Measurements from ENCODE around the gene ADAMTS13.

The ADAMTS13 gene

DNA sequence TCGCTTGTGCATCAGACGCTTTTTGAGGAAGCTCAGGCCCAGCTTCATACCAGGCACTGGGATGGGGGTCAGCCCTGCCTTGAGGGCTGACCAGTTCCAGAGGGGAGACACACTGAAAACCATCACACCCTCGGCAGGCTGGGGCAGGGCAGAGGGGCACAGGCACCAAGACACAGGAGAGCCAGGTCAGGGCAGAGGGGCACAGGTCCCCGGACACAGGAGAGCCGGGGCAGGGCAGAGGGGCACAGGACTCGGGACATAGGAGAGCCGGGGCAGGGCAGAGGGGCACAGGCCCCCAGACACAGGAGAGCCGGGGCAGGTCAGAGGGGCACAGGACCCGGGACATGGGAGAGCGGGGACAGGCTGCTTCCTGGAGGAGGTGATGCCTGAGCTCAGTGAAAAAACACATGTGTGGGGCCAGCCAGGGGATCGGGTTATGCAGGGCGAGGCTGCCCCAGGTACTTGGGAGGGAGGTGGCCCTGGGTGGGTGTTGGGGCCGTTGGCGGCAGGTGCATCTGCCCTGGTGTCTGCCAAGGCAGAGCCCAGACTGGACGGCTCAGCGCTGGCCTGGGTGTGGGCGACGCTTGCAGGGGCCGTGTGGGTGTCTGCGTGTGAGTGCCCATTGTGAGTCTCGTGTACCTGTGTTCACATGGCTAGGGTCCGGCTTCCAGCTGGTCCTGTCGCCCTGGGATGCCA lies 71.8 kb downstream of the ADAMTS13 start:
- TF ChIP-seq CTCF (IDR thresholded peaks at IDR 0.05), result no peak

- no peak for TF ChIP-seq CTCF (IDR thresholded peaks at IDR 0.05)
Measured at GRCh38 chr9:133494636-133495326, 72.6 kb downstream of the ADAMTS13 start.

DNA sequence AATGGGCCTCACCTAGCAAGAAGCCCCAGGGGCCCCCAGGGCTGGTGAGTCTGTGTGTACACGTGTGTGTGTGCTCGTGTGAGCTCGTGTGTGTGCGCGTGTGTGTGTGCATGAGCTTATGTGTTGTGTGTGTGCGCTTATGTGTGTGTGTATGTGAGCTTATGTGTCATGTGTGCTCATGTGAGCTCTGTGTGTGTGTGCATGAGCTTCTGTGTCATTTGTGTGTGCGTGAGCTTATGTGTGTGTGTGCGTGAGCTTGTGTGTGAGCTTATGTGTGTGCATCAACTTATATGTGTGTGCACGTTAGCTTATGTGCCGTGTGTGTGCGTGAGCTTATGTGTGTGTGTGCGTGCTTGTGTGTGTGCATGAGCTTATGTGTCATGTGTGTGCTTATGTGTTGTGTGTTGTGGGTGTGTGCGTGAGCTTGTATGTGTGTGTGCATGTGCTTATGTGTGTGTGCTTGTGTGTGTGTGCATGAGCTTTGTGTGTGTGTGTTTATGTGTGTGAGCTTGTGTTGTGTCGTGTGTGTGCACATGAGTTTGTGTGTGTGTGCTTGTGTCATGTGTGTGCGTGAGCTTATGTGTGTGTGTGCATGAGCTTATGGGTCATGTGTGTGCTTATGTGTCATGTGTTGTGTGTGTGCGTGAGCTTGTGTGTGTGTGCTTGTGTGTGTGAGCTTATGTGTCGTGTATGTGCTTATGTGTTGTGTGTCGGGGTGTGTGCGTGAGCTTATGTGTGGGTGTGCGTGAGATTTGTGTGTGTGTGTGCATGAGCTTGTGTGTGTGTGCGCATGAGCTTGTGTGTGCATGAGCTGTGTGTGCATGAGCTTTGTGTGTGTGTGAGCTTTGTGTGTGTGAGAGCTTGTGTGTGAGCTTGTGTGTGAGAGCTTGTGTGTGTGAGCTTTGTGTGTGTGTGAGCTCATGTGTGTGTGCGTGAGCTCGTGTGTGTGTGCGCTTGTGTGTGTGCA lies 73.4 kb downstream of the ADAMTS13 start:
- TF ChIP-seq CTCF (IDR thresholded peaks at IDR 0.05), result no peak

- no peak for TF ChIP-seq CTCF (IDR thresholded peaks at IDR 0.05)
Measured at GRCh38 chr9:133496861-133497842, 75.0 kb downstream of the ADAMTS13 start.

DNA sequence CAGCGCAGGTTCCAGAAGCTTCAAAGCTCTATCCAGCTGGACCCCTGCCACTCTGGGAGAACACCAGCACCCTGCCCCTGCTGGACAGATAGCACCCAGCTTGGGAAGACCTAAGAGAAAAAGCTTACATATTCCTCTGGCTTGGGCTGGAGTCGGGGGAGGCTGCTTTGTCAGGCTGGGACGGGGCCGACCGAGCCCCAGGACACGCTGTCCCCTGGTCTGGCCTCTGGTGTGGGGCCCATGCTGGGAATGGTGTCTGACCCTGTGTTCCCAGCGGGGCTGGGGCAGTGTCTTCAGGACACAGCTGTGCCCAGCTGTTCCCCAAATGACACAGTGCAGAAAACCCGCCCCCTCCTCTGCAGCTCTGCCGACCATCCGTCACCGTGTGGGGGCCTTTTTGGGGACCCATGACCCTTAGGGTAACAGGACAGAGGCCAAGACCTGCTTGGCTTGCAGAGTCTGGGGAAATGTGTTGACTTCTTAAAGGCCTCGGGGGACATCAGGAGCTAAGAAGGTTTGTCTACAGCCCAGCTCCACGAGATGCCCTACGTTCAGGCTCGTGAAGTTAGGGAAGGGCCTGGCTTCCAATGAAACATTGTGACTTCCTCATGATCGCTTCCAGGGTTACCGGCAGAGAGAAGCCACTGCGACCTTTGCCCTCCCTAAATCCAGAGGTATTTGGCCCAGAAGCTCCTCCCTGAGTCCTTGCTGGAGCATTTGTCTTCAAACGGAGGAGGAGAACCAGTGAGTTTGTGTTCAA lies 77.1 kb downstream of the ADAMTS13 start:
- no peak for TF ChIP-seq CTCF (IDR thresholded peaks at IDR 0.05)

GRCh38 chr9:133499892-133500270 lies 77.7 kb downstream of the ADAMTS13 start:
- no peak for TF ChIP-seq CTCF (IDR thresholded peaks at IDR 0.05)

All from LNCAP (cell line).